ENCODE results near the gene TEAD4. TPM values are rescaled to one million over a fixed set of nuclear protein-coding genes. Genes with fewer than 3 reads are reported as not detected.

The TEAD4 gene
- total and polyA plus RNA-seq, 3 donors from 2014 or later: 9.7 to 16.1 (median 10.9) TPM

- Histone ChIP-seq H3K4me3 (no peak overlapping the region), H3K27ac (no peak overlapping the region), H3K36me3 (ENCODE audit: low read depth, missing control alignments) (no peaks in the 10 kb centered on the region), H3K27me3 (no peaks in the 10 kb centered on the region), H3K9me3 (no peaks in the 10 kb centered on the region), H3K4me1 (no peaks in the 10 kb centered on the region)
- DNase-seq: peak; percentile 62
- 38 to 41% methylated on average over 23 to 24 of the region's 24 CpGs for WGBS, 2 donors
- TF ChIP-seq CTCF (IDR thresholded peaks at IDR 0.05): peak; percentile 46 to 66 (median 58)
- no peak for TF ChIP-seq POLR2A (IDR thresholded peaks at IDR 0.05)
- intact Hi-C loops (cut with DNase I; ENCODE audit: low total_unique reads): no loop called here
These were observed 14.7 kb upstream of the TEAD4 start for GRCh38 chr12:2944401-2945047.

DNA sequence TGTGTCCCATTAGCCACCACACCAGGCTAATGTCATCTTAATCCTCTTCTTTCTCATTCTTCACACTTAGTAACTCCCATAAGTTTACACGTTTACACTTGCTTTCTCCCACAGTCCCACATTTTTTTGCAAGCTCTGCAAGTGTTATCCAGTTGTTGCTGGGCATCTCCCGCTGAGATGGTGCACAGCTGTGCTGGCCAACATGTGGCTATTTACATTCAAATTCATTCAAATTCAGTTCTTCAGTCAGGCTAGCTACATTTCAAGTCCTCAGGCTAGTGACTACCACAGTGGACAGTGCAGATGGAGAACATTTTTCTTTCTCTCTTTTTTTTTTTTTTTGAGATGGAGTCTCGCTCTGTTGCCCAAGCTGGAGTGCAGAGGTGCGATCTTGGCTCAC, 9.8 kb upstream of the TEAD4 start:
- Histone ChIP-seq H3K27me3 (no peaks in the 10 kb centered on the region), H3K4me3 (no peak overlapping the region), H3K4me1 (no peaks in the 10 kb centered on the region), H3K36me3 (ENCODE audit: low read depth, missing control alignments) (no peaks in the 10 kb centered on the region), H3K9me3 (no peaks in the 10 kb centered on the region), H3K27ac (no peak overlapping the region)
- TF ChIP-seq CTCF (IDR thresholded peaks at IDR 0.05) (no peak), POLR2A (IDR thresholded peaks at IDR 0.05) (no peak)
- intact Hi-C loops (cut with DNase I; ENCODE audit: low total_unique reads): no loop called here
- DNase-seq: no peak
- 88 to 97% methylated on average over 4 of the region's 4 CpGs for WGBS, 2 donors

GRCh38 chr12:2955888-2956287, 3.3 kb upstream of the TEAD4 start:
- no peak overlapping the region for H3K4me3 ChIP-seq
- 93 to 97% methylated on average over 1 of the region's 1 CpG for WGBS, 2 donors
- intact Hi-C loops (cut with DNase I; ENCODE audit: low total_unique reads): no loop called here
- no peak overlapping the region for H3K27ac ChIP-seq
- H3K27me3 ChIP-seq: no peaks in the 10 kb centered on the region
- no peaks in the 10 kb centered on the region for H3K36me3 ChIP-seq (ENCODE audit: low read depth, missing control alignments)
- no peaks in the 10 kb centered on the region for H3K9me3 ChIP-seq
- no peak for DNase-seq
- TF ChIP-seq POLR2A (IDR thresholded peaks at IDR 0.05): no peak
- TF ChIP-seq CTCF (IDR thresholded peaks at IDR 0.05): no peak
- H3K4me1 ChIP-seq: no peaks in the 10 kb centered on the region

DNA sequence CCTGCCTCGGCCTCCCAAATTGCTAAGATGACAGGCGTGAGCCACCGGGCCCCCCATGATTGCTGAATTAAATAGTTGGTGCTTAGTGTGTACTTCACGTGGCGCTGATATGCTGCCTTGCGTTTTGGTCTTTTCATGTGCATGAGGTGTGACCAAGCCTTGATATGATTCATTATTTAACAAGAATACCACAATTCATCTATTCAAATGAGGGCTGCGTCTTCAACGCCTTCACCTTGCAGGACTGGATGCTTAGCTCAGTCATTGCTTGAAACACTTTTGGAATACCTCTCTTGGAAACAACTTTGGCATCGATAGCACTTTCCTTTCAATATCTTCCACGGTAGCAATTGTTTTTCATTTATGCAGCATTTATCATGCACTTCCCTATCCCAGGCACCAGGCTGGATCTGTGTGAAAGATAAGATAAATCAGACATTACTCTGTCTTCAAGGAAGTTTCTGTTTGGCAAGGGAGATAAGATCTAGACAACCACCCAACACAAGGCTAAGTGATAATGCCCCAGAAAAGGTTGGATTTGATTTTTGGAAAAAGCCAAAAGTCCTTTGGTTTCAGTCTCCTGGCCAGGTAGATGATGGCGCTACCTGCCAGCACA, 1.3 kb upstream of the TEAD4 start:
- Histone ChIP-seq H3K27me3 (no peaks in the 10 kb centered on the region), H3K36me3 (ENCODE audit: low read depth, missing control alignments) (no peaks in the 10 kb centered on the region), H3K4me1 (no peaks in the 10 kb centered on the region), H3K27ac (no peak overlapping the region), H3K9me3 (no peaks in the 10 kb centered on the region), H3K4me3 (no peak overlapping the region)
- TF ChIP-seq POLR2A (IDR thresholded peaks at IDR 0.05) (no peak), CTCF (IDR thresholded peaks at IDR 0.05) (no peak)
- WGBS, 2 donors: 67 to 73% methylated on average over 11 of the region's 11 CpGs
- DNase-seq: no peak
- intact Hi-C loops (cut with DNase I; ENCODE audit: low total_unique reads): no loop called here
